Neutrophil (primary cell): ENCODE data around the gene MAST4.

Experiments
- H3K27ac ChIP-seq: fragments of 200-600 bp; sonication (generic); 2 replicates; pipeline ENCODE4 v1.5.1; 2016; ENCODE audit warnings: mild to moderate bottlenecking, moderate library complexity
- H3K27me3 ChIP-seq: fragments of 200-600 bp; sonication (generic); 2 replicates; pipeline ENCODE4 v1.6.0; 2016; ENCODE audit warnings: mild to moderate bottlenecking
- H3K36me3 ChIP-seq: fragments of 200-600 bp; sonication (generic); 2 replicates; pipeline ENCODE4 v1.5.1; 2017
- H3K4me1 ChIP-seq, 2 experiments: fragments of 200-600 bp in 1 of 2; sonication (generic) in 1 of 2; 1 replicate in 1 of 2; 2 replicates in 1 of 2; pipeline versions ENCODE4 v1.5.1 to v1.6.1; 2013 to 2016; ENCODE audit warnings: low read depth in 1 of 2, low read length in 1 of 2, mild to moderate bottlenecking in 1 of 2, moderate library complexity in 1 of 2; ENCODE audit not compliant: control insufficient read depth in 1 of 2, insufficient read depth in 1 of 2
- H3K4me3 ChIP-seq, 2 experiments: fragments of 200-600 bp in 1 of 2; sonication (generic) in 1 of 2; 1 replicate in 1 of 2; 2 replicates in 1 of 2; pipeline ENCODE4 v1.5.1; 2013 to 2016; ENCODE audit warnings: low read depth in 1 of 2, low read length in 1 of 2, mild to moderate bottlenecking in 1 of 2, moderate library complexity in 1 of 2
- H3K9me3 ChIP-seq: fragments of 200-600 bp; sonication (generic); 2 replicates; pipeline ENCODE4 v1.5.1; 2016
- CTCF ChIP-seq: fragments of 200-600 bp; sonication (generic); IDR thresholded peaks from 2 replicates; pipeline ENCODE4 v1.5.1; 2016; ENCODE audit warnings: antibody characterized with exemption

Gene MAST4

GRCh38 chr5:66904189-66904588 is 308.0 kb downstream of the MAST4 start:
- peaks cover 6% of the 10 kb centered on the region for H3K27me3 ChIP-seq
- no peak overlapping the region for H3K27ac ChIP-seq
- no peak for TF ChIP-seq CTCF
- H3K4me1 ChIP-seq: no peaks in the 10 kb centered on the region
- no peaks in the 10 kb centered on the region for H3K36me3 ChIP-seq
- H3K4me3 ChIP-seq: no peak overlapping the region
- no peaks in the 10 kb centered on the region for H3K9me3 ChIP-seq

DNA sequence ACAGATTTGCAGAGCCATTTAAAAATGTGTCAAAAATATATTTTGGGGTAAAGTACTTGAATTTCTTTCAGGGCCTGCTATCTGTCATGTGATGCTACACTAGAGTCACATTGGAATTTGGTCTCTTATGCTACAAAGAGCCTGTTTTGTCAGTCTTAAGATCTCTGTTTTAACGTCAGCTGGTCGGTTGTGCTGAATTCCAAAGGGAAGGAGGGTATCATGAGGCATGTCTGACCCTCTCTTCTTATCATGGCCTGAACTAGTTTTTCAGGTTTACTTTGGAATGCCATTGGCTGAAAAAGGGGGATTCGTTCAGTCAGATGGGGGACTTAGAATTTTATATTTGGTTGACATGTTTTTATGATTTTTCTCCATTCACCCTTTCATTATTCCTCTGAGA is 309.8 kb downstream of the MAST4 start:
- no peak for TF ChIP-seq CTCF
- no peak overlapping the region for H3K4me3 ChIP-seq
- no peak overlapping the region for H3K27ac ChIP-seq
- no peaks in the 10 kb centered on the region for H3K9me3 ChIP-seq
- no peaks in the 10 kb centered on the region for H3K36me3 ChIP-seq
- peaks cover 6% of the 10 kb centered on the region for H3K27me3 ChIP-seq
- H3K4me1 ChIP-seq: no peaks in the 10 kb centered on the region

GRCh38 chr5:66908230-66908629 is 312.0 kb downstream of the MAST4 start:
- Histone ChIP-seq H3K9me3 (no peaks in the 10 kb centered on the region), H3K4me1 (no peaks in the 10 kb centered on the region), H3K27me3 (no peaks in the 10 kb centered on the region), H3K27ac (no peak overlapping the region), H3K36me3 (no peaks in the 10 kb centered on the region), H3K4me3 (no peak overlapping the region)
- TF ChIP-seq CTCF: no peak

DNA sequence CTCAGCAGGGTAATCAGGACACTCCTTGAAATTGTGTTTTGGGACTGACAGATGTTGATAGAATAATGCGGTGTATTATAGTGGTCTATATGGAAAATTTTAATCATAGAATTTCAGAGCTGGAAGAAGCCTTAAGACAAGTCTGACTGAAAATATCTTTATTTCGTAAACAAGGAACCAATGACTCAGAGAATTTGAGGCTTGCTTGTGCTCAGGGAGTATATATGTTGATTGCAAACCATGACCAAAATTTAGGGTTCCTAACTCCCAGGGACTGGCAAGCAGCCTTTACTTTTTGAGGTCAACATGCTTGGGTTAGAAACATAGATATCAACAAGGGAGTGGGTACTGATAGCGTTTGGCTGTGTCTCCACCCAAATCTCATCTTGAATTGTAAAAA is 313.2 kb downstream of the MAST4 start:
- H3K27ac ChIP-seq: no peak overlapping the region
- H3K27me3 ChIP-seq: no peaks in the 10 kb centered on the region
- no peaks in the 10 kb centered on the region for H3K36me3 ChIP-seq
- H3K4me3 ChIP-seq: no peak overlapping the region
- H3K4me1 ChIP-seq: no peaks in the 10 kb centered on the region
- H3K9me3 ChIP-seq: no peaks in the 10 kb centered on the region
- no peak for TF ChIP-seq CTCF

DNA sequence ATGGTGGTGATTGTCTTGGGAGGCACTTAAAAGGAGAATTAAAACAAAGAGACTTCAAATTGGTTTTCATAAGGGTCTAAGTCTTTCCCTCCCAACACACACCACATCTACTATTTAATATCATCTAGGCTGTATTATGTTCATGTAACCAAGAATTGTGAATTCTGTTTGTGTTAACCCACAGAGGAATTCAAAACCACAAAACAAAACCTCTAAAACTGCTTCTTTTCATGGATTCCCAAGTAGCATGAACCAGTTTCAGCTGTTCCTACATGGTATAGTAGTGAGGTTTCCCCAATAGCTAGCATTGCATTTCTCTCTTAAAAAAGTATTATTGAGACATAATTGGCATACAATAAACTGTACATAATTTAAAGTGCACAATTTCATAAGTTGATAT is 316.6 kb downstream of the MAST4 start:
- no peaks in the 10 kb centered on the region for H3K4me1 ChIP-seq
- no peaks in the 10 kb centered on the region for H3K36me3 ChIP-seq
- H3K27me3 ChIP-seq: no peaks in the 10 kb centered on the region
- H3K9me3 ChIP-seq: no peaks in the 10 kb centered on the region
- no peak overlapping the region for H3K4me3 ChIP-seq
- no peak for TF ChIP-seq CTCF
- no peak overlapping the region for H3K27ac ChIP-seq

DNA sequence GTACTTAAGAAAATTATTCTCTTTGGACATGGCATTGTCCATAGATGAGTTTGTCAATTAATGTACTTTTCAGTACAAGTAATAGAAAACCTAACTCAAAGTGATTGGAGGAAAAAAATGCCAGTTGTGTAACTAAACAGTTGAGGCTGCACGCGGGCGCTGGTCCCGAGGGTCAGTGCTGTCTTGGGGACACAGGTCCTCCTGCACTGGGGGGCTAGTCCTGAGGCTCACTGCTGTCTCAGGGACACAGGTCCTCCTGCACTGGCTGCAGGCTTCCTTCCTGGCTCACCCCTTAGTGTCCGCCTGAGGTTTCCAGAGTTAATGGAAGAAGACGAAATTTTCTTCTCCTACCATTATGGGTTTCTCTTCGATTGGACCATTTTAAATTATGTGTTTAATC is 319.3 kb downstream of the MAST4 start:
- Histone ChIP-seq H3K9me3 (no peaks in the 10 kb centered on the region), H3K4me3 (no peak overlapping the region), H3K27me3 (no peaks in the 10 kb centered on the region), H3K36me3 (no peaks in the 10 kb centered on the region), H3K4me1 (no peaks in the 10 kb centered on the region), H3K27ac (no peak overlapping the region)
- no peak for TF ChIP-seq CTCF
